Measurements from ENCODE around the gene AQP5.
"Not testable (repeated sequence)": the region's sequence is repeated elsewhere in the genome, so short reads cannot be mapped to it uniquely, and the experiment has no call there.

Gene AQP5

GRCh38 chr12:49979016-49979586 is 17.4 kb downstream of the AQP5 start:
- DNase-seq (ENCODE audit: low read depth in 1 of 2, low spot score in 1 of 2), result no peak

GRCh38 chr12:49979791-49980190 is 18.1 kb downstream of the AQP5 start:
- DNase-seq (ENCODE audit: low read depth in 1 of 2, low spot score in 1 of 2), result no peak

GRCh38 chr12:49980501-49981349 is 19.1 kb downstream of the AQP5 start:
- DNase-seq (ENCODE audit: low read depth in 1 of 2, low spot score in 1 of 2), result no peak

- DNase-seq (ENCODE audit: low read depth in 1 of 2, low spot score in 1 of 2), result no peak
These were observed 20.8 kb downstream of the AQP5 start for GRCh38 chr12:49982246-49983087.

- DNase-seq (ENCODE audit: low read depth in 1 of 2, low spot score in 1 of 2), result no peak
These were observed 22.2 kb downstream of the AQP5 start for GRCh38 chr12:49983892-49984291.

GRCh38 chr12:49984476-49985359 is 23.0 kb downstream of the AQP5 start:
- no peak for DNase-seq (ENCODE audit: low read depth in 1 of 2, low spot score in 1 of 2)

- no peak for DNase-seq (ENCODE audit: low read depth in 1 of 2, low spot score in 1 of 2)
These were observed 24.3 kb downstream of the AQP5 start for GRCh38 chr12:49985981-49986380.

- not testable (repeated sequence) for DNase-seq (ENCODE audit: low read depth in 1 of 2, low spot score in 1 of 2)
These were observed 24.8 kb downstream of the AQP5 start for GRCh38 chr12:49986476-49986875.

GRCh38 chr12:49987625-49988303 is 26.1 kb downstream of the AQP5 start:
- DNase-seq (ENCODE audit: low read depth in 1 of 2, low spot score in 1 of 2), result no peak

GRCh38 chr12:49989400-49989799 is 27.7 kb downstream of the AQP5 start:
- DNase-seq (ENCODE audit: low read depth in 1 of 2, low spot score in 1 of 2), result not testable (repeated sequence)

GRCh38 chr12:49990273-49990672 is 28.6 kb downstream of the AQP5 start:
- no peak for DNase-seq (ENCODE audit: low read depth in 1 of 2, low spot score in 1 of 2)

GRCh38 chr12:49998453-49998852 is 36.8 kb downstream of the AQP5 start:
- DNase-seq (ENCODE audit: low read depth in 1 of 2, low spot score in 1 of 2), result no peak

- no peak for DNase-seq (ENCODE audit: low read depth in 1 of 2, low spot score in 1 of 2)
These were observed 41.9 kb downstream of the AQP5 start for GRCh38 chr12:50003595-50003994.

GRCh38 chr12:50004696-50005095 is 43.0 kb downstream of the AQP5 start:
- no peak for DNase-seq (ENCODE audit: low read depth in 1 of 2, low spot score in 1 of 2)

- no peak for DNase-seq (ENCODE audit: low read depth in 1 of 2, low spot score in 1 of 2)
These were observed 43.5 kb downstream of the AQP5 start for GRCh38 chr12:50005175-50005574.

- no peak for DNase-seq (ENCODE audit: low read depth in 1 of 2, low spot score in 1 of 2)
These were observed 44.6 kb downstream of the AQP5 start for GRCh38 chr12:50006280-50006679.

GRCh38 chr12:50006754-50007442 is 45.2 kb downstream of the AQP5 start:
- no peak for DNase-seq (ENCODE audit: low read depth in 1 of 2, low spot score in 1 of 2)

- no peak for DNase-seq (ENCODE audit: low read depth in 1 of 2, low spot score in 1 of 2)
These were observed 51.9 kb downstream of the AQP5 start for GRCh38 chr12:50013361-50014147.

GRCh38 chr12:50014342-50014741 is 52.7 kb downstream of the AQP5 start:
- no peak for DNase-seq (ENCODE audit: low read depth in 1 of 2, low spot score in 1 of 2)
